RWPE1 (cell line): Measurements from ENCODE around the gene PAQR9.

Source experiments
- CTCF ChIA-PET: fragments of 350-600 bp; sonication (Branson Sonifier 250); formaldehyde crosslinking; extraction: SDS; loops from one replicate; lab custom pipeline; 2021; lab: Yijun Ruan, JAX
- POLR2A ChIA-PET: fragments of 400-600 bp; formaldehyde crosslinking; extraction: SDS; loops from one replicate; lab custom pipeline; 2020; ENCODE audit warnings: antibody characterized with exemption; ENCODE audit not compliant: low non-redundant PET; lab: Yijun Ruan, JAX
- DNase-seq: peaks from one replicate; pipeline ENCODE4 v3.0.0; 2012; ENCODE audit warnings: low spot score
- H3K27ac ChIP-seq: fragments of 450-650 bp; 2 replicates; pipeline ENCODE4 v1.5.1; 2017
- TF ChIP-seq, protein P1 (sequence below): fragments of 450-650 bp; conservative IDR thresholded peaks from 2 replicates; pipeline ENCODE4 v1.5.1; 2017; ENCODE audit warnings: low read depth, mild to moderate bottlenecking

PAQR9 gene

DNA sequence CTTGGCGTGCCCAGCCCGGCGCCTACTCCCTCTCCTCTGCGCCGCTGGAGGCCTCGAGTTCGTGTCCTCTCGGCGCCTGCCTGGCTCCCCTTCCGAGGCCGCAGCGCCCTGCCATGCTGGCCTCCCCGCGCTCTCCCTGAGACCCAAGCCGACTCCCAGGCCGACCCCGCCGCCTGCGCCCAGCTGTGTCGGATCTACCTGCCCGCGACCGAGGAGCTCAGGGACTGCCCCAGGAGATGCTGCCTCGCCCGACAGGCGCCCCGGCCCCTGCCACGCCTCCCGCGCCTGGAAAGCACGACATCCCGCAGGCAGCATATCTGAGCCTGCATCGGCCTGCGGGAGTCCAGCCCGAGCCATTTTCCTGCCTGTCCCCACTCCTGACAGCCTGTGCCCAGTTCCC lies 16.1 kb downstream of the PAQR9 start:
- no peak for DNase-seq
- no peak overlapping the region for H3K27ac ChIP-seq
- ChIA-PET CTCF (no interaction called here), POLR2A (no interaction called here)
- TF ChIP-seq, protein P1, sequence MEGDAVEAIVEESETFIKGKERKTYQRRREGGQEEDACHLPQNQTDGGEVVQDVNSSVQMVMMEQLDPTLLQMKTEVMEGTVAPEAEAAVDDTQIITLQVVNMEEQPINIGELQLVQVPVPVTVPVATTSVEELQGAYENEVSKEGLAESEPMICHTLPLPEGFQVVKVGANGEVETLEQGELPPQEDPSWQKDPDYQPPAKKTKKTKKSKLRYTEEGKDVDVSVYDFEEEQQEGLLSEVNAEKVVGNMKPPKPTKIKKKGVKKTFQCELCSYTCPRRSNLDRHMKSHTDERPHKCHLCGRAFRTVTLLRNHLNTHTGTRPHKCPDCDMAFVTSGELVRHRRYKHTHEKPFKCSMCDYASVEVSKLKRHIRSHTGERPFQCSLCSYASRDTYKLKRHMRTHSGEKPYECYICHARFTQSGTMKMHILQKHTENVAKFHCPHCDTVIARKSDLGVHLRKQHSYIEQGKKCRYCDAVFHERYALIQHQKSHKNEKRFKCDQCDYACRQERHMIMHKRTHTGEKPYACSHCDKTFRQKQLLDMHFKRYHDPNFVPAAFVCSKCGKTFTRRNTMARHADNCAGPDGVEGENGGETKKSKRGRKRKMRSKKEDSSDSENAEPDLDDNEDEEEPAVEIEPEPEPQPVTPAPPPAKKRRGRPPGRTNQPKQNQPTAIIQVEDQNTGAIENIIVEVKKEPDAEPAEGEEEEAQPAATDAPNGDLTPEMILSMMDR, result no peak

DNA sequence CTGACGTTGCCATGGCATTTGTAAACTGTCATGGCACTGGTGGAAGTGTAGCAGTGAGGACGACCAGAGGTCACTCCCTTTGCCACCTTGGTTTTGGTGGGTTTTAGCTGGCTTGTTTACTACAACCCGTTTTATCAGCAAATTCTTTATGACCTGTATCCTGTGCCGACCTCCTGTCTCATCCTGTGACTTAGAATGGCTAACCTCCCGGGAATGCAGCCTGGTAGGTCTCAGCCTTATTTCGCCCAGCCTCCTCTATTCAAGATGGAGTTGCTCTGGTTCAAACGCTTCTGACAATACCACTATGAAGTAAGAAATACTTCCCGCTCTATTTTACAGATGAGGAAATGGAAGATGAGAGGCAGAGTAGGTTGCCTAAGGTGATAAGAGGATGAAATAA lies 16.6 kb downstream of the PAQR9 start:
- CTCF ChIA-PET, result no interaction called here
- no peak overlapping the region for H3K27ac ChIP-seq
- TF ChIP-seq, protein P1, result no peak
- POLR2A ChIA-PET, result no interaction called here
- no peak for DNase-seq

DNA sequence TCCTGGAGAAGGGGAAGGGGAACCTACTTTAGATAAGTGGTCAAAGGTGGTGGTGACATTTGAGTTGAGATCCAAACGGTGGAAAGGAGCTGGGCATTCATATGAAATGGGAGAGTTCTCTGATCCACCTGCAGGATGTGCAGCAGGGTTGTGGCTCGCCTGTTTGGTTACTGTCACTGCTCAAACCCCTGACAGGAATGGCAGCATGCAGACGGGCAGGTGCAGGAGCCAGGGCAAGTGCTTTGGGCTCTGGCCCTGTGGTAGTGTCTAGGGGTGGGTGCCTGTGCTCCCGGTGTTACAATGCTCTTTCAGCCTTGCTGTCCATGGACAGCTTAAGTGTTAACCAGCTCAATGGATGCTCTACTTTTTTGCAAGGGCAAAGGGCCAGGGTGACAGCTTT lies 18.5 kb downstream of the PAQR9 start:
- DNase-seq, result no peak
- TF ChIP-seq, protein P1, result no peak
- H3K27ac ChIP-seq, result no peak overlapping the region
- POLR2A ChIA-PET, result no interaction called here
- CTCF ChIA-PET, result interaction anchor here (1.1 kb wide), 1 partner anchor 40 kb away, joined by 5 read pairs; no protein-coding TSS in a partner anchor

DNA sequence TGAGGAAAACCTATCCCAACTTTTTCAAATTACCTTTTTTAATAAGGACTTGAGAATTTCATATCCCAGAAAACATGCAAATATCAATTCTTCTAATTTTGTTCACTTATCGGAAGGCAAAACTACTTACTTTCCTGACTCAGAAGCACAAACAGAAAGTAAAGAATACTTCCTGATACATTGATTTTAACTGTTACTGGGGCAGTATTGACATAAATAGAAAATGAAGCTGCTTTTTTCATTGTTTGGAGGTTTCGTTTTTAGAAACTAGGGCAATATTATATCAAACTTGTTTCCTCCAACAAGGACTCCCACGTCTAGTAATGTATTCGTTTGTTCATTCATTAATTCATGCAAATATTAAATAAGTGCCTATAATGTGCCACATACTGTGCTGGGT lies 19.1 kb downstream of the PAQR9 start:
- ChIA-PET CTCF (interaction anchor here (1.1 kb wide), 1 partner anchor 41 kb away, joined by 5 read pairs; no protein-coding TSS in a partner anchor), POLR2A (no interaction called here)
- DNase-seq, result no peak
- H3K27ac ChIP-seq, result no peak overlapping the region
- TF ChIP-seq, protein P1, result no peak

DNA sequence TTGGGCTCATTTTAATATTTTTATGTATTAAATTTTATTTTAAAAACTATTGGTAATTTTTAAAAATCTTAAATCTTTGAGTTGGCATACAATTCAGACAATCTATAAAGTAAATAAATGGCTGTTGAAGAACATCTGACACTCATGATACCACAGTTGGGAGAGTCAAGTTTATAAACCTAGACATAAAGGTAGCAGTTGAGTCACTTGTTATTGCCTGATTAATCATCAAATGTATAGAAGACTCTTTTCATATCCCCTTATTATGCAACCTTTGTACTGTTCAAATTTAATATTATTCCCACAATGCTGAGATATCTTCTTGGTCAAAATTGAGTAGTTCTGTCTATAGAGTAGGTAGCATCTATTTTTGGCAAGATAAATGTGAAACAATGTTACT lies 19.6 kb downstream of the PAQR9 start:
- H3K27ac ChIP-seq, result no peak overlapping the region
- TF ChIP-seq, protein P1, result no peak
- ChIA-PET POLR2A (no interaction called here), CTCF (interaction anchor here (1.1 kb wide), 1 partner anchor 41 kb away, joined by 5 read pairs; no protein-coding TSS in a partner anchor)
- DNase-seq, result peak; percentile 45

DNA sequence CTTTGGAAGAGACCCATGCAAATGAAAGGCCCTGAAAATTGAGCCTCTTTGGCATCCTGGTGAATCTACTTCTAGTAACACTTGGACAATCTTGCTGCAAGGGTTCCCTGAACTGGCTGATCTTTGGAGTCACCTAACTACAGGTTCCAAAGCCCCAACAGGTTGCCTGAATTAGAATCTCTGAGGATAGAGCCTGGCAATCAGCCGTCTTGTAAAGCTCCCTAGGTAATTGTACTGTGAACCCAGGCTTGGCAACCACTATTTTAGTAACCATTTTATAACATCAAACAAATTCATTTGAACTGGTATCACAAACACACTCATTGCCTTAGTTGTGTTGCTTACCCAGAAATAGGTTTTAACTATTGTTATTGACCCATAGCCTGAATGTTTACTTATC lies 20.1 kb downstream of the PAQR9 start:
- POLR2A ChIA-PET, result no interaction called here

More for the DNA sequence above, 20.1 kb downstream of the PAQR9 start:
- CTCF ChIA-PET, result no interaction called here
- TF ChIP-seq, protein P1, result no peak
- DNase-seq, result no peak
- no peak overlapping the region for H3K27ac ChIP-seq
